EL (cell line): ENCODE results near the gene KDM4E.
"Not testable (repeated sequence)": the region's sequence is repeated elsewhere in the genome, so short reads cannot be mapped to it uniquely, and the experiment has no call there.

Source experiments
- DNase-seq: peaks from one replicate; pipeline ENCODE4 v3.0.0-alpha.2; 2016

Gene KDM4E

DNA sequence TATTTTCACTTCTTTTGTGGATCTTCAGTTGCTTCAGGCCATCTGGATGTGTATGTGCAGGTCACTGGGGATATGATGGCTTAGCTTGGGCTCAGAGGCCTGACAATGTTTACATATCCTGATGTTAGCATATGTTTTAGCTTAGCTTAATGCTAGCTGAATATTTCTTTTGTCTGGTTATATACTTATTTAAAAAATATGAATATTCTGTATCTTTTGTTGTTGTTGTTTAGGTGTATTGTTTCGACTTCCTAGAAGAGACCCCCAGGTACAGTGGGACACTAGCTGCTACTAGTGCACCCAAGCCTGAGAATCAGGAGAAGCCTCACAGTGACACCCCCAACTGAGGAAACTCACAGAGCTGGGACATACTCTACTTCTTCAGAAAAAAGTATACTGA, at the start of gene KDM4E:
Gene KDM4E (plus strand): TSS at position 301 of the 400 bp plus-strand sequence. CDS start 300 bp downstream, outside the sequence.
- DNase-seq, result no peak

DNA sequence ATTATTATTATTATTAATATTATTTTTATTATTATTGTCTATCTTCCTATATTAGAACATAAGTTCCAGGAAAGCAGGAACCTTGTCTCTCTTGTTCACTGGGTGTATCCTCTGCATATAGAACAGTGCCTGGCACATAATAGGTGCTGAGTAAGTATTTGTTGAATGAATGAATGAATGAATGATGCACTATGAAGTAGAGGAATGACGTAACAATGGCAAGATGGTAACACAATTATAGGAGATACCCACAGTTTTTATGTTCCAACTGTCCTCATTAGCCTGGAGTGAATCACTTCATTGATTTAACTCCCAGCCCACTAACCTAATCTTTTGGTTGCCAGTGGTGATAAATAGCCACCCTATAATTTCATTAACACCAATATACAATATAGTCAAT, 49.5 kb upstream of the KDM4E start:
- no peak for DNase-seq

DNA sequence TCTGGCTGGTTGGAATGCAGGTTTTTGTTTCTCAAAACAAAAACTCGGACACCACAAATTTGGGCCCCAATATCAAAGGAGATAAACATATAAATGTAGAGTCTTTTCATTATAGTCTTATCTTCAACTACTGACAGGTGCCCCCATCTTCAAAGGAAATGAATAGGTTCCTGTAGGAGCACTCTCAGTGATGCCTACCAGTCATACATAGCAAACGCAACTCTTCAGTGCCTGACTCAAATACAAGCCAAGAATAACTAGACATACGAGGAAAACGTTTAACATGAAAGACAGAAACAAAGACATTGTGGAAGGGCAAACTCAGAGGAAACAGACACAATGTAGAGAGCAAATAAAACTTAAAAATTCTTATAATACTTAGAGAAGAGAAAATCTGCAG, 37.7 kb upstream of the KDM4E start:
- no peak for DNase-seq

DNA sequence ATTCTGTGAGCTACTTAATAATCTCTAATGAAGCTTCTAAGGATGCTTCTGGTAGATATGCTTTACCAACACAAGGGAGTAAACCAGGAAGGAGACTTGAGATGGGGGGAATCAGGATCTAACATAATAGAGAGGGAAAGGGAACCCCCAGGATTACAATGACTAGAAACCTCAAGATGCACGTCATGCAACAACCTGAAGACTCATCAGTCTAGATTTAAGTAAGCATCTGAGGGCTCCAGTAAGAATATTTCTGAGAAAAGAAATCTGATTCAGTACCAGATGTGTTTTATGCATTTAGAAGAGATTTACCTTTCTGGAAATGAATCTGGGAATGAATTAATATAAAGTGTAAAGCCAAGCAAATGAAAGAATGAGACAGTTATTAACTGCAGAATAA, 36.3 kb upstream of the KDM4E start:
- no peak for DNase-seq

DNA sequence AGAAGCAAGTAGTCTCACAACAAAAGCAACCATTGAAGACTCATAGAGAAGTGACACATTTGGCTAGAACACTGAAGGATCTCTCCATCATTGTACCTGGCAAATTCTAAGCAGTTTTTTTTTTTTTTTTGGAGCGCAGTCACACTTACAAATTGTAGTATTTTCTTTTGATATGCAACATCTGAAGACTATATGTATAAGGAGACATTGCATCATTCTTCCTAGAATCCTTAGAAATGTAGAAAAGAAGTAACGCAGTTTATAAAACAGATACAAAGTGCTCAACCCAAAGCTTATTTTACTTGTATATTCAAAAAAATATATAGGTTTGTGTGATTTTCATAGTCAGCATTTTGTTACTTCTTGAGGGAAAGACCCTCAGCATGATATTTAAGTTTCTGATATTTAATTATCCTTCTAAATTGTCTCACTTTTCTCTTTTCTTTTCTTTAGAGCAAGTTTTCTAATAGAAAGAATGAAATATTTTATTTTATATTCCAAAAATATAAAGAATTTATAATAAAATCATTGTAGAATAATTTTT, 31.6 kb upstream of the KDM4E start:
- no peak for DNase-seq

DNA sequence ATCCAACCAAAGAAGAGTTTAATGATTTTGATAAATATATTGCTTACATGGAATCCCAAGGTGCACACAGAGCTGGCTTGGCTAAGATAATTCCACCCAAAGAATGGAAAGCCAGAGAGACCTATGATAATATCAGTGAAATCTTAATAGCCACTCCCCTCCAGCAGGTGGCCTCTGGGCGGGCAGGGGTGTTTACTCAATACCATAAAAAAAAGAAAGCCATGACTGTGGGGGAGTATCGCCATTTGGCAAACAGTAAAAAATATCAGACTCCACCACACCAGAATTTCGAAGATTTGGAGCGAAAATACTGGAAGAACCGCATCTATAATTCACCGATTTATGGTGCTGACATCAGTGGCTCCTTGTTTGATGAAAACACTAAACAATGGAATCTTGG, 27.6 kb upstream of the KDM4E start:
- DNase-seq, result no peak

DNA sequence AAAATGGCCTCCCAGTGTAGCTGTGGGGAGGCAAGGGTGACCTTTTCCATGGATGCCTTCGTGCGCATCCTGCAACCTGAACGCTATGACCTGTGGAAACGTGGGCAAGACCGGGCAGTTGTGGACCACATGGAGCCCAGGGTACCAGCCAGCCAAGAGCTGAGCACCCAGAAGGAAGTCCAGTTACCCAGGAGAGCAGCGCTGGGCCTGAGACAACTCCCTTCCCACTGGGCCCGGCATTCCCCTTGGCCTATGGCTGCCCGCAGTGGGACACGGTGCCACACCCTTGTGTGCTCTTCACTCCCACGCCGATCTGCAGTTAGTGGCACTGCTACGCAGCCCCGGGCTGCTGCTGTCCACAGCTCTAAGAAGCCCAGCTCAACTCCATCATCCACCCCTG, 26.8 kb upstream of the KDM4E start:
- DNase-seq, result no peak

DNA sequence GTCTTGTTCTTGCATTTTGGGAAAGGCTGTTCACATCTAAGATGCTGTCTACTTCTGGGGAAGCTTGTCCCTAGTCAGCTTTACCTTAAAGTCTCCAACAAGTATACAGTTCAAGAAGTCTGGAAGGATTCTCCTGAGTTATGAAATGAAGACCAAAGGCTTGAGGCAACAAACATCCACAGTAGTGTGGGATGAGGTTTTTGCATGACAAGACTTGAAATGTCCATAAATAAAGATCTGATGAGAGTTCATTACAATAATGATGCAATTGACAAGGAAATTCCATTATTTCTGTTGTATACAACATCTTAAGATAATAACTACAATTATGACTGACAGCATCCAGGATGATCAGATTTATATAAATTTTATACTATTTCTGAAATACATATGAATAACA, 21.3 kb upstream of the KDM4E start:
- no peak for DNase-seq

DNA sequence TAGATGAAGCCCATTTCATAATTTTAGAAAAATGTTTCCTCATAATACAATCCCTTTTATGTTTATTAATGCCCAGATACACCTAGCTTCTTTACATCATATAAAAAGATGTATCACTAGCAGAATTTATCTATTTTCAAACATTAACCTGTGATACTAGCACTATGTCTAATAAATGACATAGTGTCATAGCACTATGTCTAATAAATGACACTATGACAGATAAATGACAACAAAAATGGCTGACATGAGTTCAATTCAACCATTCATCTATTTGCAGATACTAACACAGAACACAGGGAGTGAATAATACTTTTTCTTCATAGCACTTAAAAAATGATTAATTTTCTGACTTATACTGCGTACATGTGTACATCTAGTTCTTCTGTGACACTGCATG, 19.4 kb upstream of the KDM4E start:
- DNase-seq, result no peak

DNA sequence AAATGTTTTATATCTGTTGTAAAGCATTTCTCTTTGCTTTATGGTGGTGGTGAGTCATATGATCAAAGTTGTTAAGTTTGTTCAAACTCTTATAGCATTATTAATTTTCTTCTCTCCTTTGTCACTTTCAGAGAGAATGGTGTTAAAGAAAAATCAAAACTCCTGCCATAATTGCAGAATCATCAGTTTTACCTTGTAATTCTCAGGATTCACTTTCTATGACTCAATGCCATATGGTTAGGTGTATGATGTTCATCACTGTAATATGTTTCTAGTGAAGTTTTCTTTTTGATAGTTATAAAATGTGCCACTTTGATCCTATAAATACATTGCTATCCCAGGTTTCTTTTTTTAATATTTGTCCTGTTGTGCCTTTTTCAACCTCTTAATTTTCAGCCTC, 13.7 kb upstream of the KDM4E start:
- DNase-seq, result no peak

DNA sequence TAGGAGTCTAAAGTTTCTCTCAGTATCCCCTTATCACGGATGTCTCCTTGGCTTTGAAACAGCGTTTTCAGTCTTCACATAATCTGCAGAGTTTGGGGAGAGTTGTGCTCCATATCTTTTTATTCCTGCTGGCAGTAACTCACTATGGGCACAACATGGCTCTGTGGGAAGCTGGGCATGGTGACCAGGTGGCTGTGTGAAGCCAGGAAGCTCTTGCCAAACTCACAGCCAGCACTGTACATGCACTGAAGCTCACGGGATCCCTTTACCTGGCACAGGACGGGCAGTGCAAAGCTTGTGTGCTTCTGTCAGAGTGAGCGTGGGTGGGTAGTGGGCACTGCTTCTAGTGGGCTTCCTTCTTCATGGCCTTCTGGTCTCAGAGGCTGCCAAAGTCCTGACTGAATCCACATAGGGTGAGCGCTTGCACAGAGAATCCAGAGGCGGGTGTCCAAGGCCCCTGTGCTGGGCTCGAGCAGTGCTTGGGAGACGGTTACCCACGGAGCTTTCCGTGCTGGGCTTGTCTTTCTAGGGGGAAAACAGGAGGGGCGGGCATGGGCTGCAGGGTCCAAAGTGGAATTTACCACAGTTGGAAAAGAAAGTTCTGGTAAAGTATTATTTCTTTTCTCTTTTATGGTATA, 10.8 kb upstream of the KDM4E start:
- DNase-seq, result no peak

DNA sequence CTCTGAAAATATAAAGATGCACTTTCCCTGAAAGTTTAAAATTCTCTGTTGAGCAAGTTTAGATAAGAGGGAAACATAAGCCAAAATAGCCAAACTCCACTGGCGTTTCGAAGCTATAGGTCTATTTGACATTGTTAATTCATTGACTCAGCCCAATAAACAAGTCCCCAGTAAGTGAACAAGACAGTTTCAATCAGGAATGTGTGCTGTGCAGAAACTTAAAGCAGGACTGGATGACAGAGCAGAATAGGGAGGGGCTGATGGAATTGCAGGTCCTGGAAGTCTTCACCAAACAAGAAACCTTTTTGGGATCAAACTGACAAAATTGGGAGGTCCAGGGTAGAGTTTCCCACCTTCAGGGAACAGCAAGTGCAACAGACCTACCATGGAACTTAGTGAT, 8.9 kb upstream of the KDM4E start:
- DNase-seq, result no peak

DNA sequence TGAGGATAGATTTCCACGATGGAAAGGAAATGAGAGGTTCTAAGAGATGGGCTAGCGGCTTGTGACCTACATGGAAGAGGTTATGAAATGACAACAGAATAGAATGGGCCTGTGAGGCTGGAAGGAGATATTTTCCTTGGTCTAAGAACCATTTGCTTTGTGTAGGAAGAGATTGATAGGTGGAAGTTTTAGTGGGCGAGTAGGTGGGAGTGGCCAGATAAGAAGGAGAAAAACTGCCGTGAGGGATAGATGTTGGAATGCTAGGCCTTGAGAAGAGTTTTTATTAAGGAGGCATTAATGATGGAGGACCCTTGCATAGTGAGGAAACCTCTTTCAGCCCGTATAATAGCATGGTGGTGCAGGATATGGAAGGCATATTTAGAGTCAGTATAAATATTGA, 3.6 kb upstream of the KDM4E start:
- not testable (repeated sequence) for DNase-seq

DNA sequence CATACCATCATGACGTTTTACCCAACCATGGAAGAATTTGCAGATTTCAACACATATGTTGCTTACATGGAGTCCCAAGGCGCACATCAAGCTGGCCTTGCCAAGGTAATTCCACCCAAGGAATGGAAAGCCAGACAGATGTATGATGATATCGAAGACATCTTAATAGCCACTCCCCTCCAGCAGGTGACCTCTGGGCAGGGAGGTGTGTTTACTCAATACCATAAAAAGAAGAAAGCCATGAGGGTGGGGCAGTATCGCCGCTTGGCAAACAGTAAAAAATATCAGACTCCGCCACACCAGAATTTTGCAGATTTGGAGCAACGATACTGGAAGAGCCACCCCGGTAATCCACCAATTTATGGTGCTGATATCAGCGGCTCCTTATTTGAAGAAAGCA, 536 bp downstream of the KDM4E start:
- DNase-seq, result not testable (repeated sequence)

DNA sequence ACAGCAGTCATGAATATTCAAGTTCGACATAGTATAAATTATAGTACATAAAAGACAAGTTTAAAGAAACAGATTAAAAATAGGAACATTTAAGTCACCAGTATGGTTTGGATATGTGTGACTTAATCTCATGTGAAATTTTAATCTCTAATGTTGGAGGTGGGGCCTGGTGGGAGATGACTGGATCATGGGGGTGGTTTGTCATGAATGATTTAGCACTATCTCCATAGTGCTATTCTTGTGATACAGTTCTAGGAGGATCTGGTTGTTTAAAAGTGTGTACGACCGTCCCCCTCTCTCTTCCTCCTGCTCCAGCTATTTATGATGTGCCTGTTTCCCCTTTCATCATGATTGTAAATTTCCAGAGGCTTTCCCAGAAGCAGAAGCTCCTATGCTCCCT, 3.3 kb downstream of the KDM4E start:
- DNase-seq, result no peak

DNA sequence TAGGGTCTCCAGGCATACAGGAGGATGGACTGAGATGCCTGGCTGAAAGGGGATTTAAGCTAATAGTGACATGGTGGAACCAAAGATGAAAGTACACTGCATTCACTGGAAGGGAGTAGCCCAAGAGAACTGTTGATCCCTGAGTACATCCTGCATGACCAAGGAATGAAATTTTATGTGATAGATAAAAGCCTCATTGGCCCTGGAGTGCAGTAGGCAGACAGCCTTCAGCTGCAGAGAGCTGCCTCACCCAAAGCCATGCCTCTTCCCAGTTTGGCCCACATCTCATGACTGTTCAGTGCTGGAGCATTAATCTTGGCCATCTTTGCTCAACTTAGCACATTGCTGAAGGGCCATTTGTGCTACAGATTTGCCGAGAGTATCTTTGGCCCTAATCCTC, 8.0 kb downstream of the KDM4E start:
- DNase-seq, result no peak

DNA sequence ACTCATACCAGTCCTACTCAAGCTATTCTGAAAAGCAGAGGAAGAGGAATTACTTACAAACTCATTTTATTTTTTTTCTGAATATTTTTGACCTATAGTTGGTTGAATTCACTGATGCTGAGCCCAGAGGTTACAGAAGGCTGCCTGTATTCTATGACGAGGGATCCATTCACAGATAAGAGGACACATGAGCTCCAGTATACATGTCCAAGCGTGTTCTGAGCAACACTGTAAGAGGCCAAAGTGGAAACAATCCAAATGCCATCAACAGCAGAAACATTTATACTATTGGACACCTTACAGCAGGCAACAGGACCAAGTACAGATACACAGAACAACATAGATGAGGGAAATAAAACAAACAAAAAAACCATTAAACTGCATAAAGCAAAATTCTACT, 10.3 kb downstream of the KDM4E start:
- no peak for DNase-seq

DNA sequence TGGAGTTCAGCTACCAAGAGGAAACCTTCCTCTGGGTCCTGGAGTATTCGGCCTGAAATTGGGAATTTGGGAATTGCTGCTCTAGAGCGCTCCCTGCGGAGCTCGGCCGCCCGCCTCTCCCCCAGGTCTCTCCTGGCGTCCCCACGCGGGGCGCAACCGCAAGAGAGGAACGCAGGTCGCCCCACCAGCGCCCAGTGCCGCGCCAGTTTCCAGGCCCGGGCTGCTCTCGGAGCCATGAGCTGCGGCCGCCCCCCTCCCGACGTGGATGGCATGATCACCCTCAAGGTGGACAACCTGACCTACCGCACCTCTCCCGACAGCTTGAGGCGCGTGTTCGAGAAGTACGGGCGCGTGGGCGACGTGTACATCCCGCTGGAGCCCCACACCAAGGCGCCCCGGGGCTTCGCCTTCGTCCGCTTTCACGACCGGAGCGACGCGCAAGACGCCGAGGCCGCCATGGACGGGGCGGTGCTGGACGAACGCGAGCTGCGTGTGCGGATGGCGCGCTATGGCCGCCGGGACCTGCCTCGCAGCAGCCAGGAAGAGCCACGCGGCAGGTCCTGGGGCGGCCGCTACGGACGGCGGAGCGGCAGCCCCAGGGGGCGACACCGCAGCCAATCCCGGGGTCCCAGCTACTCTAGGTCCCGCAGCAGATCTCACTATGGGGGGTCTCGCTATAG, 12.4 kb downstream of the KDM4E start:
- DNase-seq, result not testable (repeated sequence)

DNA sequence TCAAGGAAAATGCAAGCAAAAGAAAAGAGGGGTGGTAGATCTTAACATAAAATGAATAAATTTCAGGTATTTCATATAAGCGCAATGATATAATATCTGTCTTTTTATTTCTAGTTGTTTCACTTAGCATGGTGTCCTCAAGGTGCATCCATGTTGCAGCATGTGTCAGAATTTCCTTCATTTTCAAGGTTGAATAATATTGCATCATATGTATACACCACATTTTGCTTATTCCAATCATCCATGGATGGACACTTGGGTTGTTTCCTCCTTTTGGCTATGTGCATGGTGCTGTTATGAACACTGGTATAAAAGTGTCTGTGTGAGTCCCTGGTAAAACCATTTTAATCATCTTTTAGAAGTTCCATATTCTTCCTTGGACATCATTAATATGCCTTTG, 17.2 kb downstream of the KDM4E start:
- no peak for DNase-seq

DNA sequence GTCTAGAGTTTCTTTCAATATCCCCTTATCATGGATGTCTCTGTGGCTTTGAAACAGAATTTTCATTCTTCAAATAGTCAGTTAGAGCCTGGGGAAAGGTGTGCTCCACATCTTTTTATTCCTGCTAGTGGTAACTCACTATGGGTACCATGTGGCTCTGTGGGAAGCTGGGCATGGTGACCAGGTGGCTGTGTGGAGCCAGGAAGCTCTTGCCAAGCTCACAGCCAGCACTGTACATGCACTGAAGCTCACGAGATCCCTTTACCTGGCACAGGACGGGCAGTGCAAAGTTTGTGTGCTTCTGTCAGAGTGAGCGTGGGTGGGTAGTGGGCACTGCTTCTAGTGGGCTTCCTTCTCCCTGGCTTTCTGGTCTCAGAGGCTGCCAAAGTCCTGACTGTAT, 17.8 kb downstream of the KDM4E start:
- no peak for DNase-seq

DNA sequence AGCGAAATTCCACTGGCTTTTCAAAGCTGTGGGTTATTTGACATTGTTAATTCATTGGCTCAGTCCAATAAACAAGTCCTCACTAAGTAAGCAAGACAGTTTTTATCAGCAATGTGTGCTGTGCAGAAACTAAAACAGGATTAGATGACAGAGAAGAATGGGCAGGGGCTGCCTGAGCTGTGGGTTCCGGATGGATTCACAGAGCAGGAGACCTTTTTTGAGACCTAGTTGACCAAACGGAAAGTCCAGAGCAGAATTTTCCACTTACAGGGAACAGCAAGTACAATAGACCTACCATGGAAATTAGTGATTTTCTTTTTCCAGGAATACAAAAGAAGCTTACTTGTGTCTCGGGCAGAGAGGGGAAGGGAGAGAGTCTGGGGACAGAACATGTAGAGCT, 19.0 kb downstream of the KDM4E start:
- DNase-seq, result no peak

DNA sequence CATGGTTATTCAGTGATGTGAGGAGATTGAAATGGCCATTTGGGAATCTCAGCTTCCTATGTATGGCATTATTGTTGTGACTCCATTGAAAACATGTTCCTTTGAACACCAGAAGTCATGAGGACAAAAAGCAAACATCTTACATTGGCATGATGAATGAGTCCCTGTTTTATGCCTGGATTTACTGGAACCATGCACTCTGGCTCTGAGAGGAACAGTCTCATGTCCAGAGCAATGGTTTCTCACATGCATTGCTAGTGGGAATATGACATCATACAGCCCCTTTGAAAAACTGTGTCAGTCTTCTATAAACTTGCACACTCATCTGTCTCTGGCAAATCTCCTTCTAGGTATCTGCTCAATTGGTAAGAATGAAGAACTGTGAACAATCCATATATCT, 20.8 kb downstream of the KDM4E start:
- no peak for DNase-seq

DNA sequence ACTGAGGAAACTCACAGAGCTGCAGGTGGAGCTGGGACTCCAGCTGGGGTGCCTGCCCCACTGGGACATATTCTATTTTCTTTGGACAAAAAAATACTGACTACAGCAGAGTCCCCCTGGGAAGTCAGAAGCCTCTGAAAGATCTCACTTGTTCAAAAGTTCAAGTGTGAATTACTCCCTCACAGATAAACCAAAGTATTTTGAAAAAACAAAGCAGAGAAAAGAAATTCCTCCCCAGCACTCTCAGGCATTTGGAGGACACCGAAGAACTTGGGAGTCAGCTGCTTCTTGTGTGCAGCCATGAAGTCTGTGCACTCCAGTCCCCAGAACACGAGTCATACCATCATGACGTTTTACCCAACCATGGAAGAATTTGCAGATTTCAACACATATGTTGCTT, 24.1 kb downstream of the KDM4E start, which contains the start of gene KDM4F:
Gene KDM4F (plus strand): TSS at position 301 of the 400 bp plus-strand sequence.
- not testable (repeated sequence) for DNase-seq

DNA sequence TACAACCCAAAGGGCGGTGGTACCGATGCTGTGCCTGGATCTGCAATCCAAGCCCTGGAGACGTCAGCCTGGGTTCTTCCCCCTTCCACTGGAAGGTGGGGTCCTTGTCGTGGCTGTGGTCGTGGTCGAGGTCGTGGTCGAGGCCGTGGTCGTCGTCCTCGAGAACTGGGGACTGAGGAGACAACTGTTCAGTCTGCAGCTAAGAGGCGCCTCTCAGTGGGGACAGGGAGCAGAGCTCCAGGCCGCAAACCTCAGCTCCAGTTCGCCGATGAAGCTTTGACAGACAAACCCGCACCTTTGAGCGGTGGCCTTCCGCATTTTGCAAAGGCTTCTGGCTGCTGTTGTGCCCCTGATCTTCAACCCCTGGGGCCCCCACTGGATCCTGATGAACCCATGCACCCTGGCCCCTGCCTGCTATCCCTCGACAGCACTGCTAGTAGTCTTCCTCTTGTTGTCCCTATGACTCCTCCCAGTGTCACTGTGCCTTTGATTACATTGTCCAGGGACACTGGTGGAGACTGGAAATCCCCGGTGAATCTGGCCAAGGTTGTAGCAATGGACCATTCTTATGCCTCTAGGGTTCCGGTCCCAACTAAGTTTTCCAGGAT, 25.6 kb downstream of the KDM4E start:
- no peak for DNase-seq
